ENCODE data around the gene TES.
A peak's percentile ranks its signal among the peaks of the same experiment; 100 is the strongest.

The TES gene

DNA sequence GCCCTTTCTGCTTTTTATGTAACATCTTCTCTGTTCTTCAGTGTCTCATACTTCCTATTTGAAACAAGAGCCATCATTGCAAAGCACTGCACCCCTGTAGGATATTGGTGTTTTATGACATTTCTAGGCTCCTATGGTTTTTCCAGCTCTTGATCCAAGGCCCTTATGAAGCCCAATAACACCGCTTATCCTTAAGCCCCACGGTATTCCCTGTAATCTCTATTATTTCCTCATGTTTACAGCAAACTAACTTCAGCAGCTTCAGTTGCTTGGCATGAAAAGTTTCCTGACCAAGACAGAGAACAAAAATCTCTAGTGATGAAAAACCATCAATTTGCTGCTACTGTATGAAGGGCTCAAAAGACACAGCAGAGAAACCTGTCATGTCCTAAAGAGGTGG is 34.1 kb upstream of the TES start:
- no peaks in the 10 kb centered on the region for H3K9me3 Mint-ChIP-seq
- ATAC-seq (ENCODE audit: low read depth) (no peak), DNase-seq (ENCODE audit: low spot score in 2 of 2) (no peak)
- H3K4me1 Mint-ChIP-seq, result no peaks in the 10 kb centered on the region
- H3K27ac Mint-ChIP-seq, result no peak overlapping the region
- H3K4me3 Mint-ChIP-seq, result no peak overlapping the region
- H3K36me3 Mint-ChIP-seq, result peaks cover 2% of the 10 kb centered on the region
- H3K27me3 Mint-ChIP-seq, result no peaks in the 10 kb centered on the region

- Mint-ChIP-seq H3K4me1 (no peaks in the 10 kb centered on the region), H3K4me3 (no peak overlapping the region), H3K27ac (no peak overlapping the region), H3K9me3 (no peaks in the 10 kb centered on the region), H3K36me3 (peaks cover 2% of the 10 kb centered on the region), H3K27me3 (no peaks in the 10 kb centered on the region)
- DNase-seq (ENCODE audit: low spot score in 2 of 2), result no peak
- no peak for ATAC-seq (ENCODE audit: low read depth)
These were observed 33.3 kb upstream of the TES start for GRCh38 chr7:116177009-116177408.

DNA sequence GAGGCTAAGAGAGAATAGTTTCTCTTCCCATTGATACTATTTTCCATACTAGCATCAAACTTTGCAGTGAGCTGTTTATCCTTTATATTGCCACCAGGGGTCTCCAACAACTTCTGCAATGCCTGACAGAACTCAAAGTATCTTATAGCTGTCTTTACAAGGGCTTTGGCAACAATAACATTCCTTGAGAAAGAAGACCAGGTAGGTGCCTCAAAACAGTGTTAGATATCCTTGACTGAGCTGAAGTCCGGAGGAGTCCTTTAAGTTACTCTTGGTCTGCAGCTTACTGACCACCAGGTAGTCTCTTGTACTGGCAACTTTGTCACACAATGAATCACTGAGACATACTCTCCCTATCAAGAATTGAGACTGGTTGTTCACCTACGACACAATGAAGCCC is 30.0 kb upstream of the TES start:
- Mint-ChIP-seq H3K4me3 (no peak overlapping the region), H3K27me3 (no peaks in the 10 kb centered on the region), H3K27ac (no peak overlapping the region), H3K9me3 (no peaks in the 10 kb centered on the region), H3K36me3 (peaks cover under 1% of the 10 kb centered on the region), H3K4me1 (no peaks in the 10 kb centered on the region)
- peak in 1 of 2 donors; percentile 46 for DNase-seq (ENCODE audit: low spot score in 2 of 2)
- ATAC-seq (ENCODE audit: low read depth), result peak; percentile 79

DNA sequence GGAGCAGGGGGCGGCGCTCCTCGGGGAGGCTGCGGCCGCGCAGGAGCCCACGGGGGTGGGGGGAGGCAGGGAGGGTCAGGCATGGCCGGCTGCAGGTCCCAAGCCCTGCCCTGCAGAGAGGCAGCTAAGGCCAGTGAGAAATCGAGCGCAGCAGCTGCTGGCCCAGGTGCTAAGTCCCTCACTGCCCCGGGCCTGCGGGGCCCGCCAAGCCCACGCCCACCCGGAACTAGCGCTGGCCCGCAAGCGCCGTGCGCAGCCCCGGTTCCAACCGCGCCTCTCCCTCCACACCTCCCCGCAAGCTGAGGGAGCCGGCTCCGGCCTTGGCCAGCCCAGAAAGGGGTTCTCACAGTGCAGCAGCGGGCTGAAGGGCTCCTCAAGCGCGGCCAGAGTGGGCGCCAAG is 28.3 kb upstream of the TES start:
- Mint-ChIP-seq H3K4me3 (no peak overlapping the region), H3K36me3 (no peaks in the 10 kb centered on the region)

GRCh38 chr7:116185450-116185849 is 24.9 kb upstream of the TES start:
- H3K9me3 Mint-ChIP-seq, result peaks cover 4% of the 10 kb centered on the region
- ATAC-seq (ENCODE audit: low read depth) (no peak), DNase-seq (ENCODE audit: low spot score in 2 of 2) (no peak)
- H3K36me3 Mint-ChIP-seq, result peaks cover 7% of the 10 kb centered on the region
- H3K4me3 Mint-ChIP-seq, result no peak overlapping the region
- H3K27ac Mint-ChIP-seq, result no peak overlapping the region
- peaks cover 2% of the 10 kb centered on the region for H3K27me3 Mint-ChIP-seq
- H3K4me1 Mint-ChIP-seq, result no peaks in the 10 kb centered on the region

More for the DNA sequence above, 28.3 kb upstream of the TES start:
- ATAC-seq (ENCODE audit: low read depth) (no peak), DNase-seq (ENCODE audit: low spot score in 2 of 2) (no peak)
- H3K27me3 Mint-ChIP-seq, result peaks cover 2% of the 10 kb centered on the region
- no peaks in the 10 kb centered on the region for H3K4me1 Mint-ChIP-seq
- no peak overlapping the region for H3K27ac Mint-ChIP-seq
- no peaks in the 10 kb centered on the region for H3K9me3 Mint-ChIP-seq

DNA sequence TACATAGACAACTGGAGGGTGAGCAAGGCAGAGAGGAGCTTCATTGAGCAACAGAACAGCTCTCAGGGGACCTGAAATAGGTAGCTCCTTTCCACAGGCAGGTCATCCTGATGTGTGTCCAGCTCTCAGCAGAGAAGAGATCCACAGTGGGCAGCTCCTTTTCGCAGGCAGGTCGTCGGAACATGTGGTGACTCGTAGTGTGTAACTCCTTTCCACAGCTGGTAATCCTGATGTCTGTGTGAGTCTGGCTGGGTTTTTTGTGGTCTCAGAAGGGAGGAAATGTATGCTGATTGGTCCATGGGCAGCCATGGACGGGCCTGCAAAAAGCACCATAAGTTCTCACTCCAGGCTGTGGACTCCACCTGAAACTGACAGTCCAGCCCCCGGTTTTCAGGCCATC is 24.4 kb upstream of the TES start:
- ATAC-seq (ENCODE audit: low read depth) (no peak), DNase-seq (ENCODE audit: low spot score in 2 of 2) (no peak)
- Mint-ChIP-seq H3K27me3 (peaks cover 2% of the 10 kb centered on the region), H3K4me3 (no peak overlapping the region), H3K4me1 (no peaks in the 10 kb centered on the region), H3K27ac (no peak overlapping the region), H3K36me3 (peaks cover 7% of the 10 kb centered on the region), H3K9me3 (peaks cover 4% of the 10 kb centered on the region)

- Mint-ChIP-seq H3K27ac (no peak overlapping the region), H3K4me3 (no peak overlapping the region), H3K36me3 (peaks cover 7% of the 10 kb centered on the region), H3K4me1 (no peaks in the 10 kb centered on the region), H3K9me3 (peaks cover 4% of the 10 kb centered on the region), H3K27me3 (peaks cover 2% of the 10 kb centered on the region)
- ATAC-seq (ENCODE audit: low read depth), result no peak
- DNase-seq (ENCODE audit: low spot score in 2 of 2), result no peak
These were observed 22.9 kb upstream of the TES start for GRCh38 chr7:116187400-116187799.

GRCh38 chr7:116193329-116194087 is 16.8 kb upstream of the TES start:
- Mint-ChIP-seq H3K9me3 (no peaks in the 10 kb centered on the region), H3K4me3 (no peak overlapping the region), H3K27me3 (no peaks in the 10 kb centered on the region), H3K36me3 (no peaks in the 10 kb centered on the region), H3K4me1 (no peaks in the 10 kb centered on the region), H3K27ac (no peak overlapping the region)
- DNase-seq (ENCODE audit: low spot score in 2 of 2), result no peak
- ATAC-seq (ENCODE audit: low read depth), result no peak

DNA sequence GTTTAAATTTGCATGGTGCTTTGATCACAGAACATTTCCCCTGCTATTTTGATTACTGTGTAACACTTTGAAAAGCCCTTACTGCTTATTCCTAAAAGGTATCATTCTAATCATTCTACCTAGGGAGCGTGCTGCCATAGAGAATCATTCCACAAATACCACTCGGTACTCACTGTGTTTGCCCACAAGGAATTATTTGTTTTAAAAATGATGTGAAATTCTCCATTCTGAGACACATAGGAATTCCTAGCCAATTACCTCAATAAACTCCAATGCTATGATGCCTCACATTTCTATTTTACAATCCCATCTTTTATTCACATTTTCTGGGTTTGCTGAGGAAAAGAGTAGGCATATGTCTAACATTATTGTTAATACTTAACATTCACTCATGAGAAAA is 16.2 kb upstream of the TES start:
- Mint-ChIP-seq H3K4me3 (no peak overlapping the region), H3K4me1 (no peaks in the 10 kb centered on the region), H3K27me3 (no peaks in the 10 kb centered on the region), H3K9me3 (no peaks in the 10 kb centered on the region), H3K27ac (no peak overlapping the region), H3K36me3 (no peaks in the 10 kb centered on the region)
- DNase-seq (ENCODE audit: low spot score in 2 of 2), result no peak
- no peak for ATAC-seq (ENCODE audit: low read depth)

GRCh38 chr7:116195451-116195850 is 14.9 kb upstream of the TES start:
- no peaks in the 10 kb centered on the region for H3K36me3 Mint-ChIP-seq
- ATAC-seq (ENCODE audit: low read depth), result no peak
- no peaks in the 10 kb centered on the region for H3K9me3 Mint-ChIP-seq
- no peak overlapping the region for H3K4me3 Mint-ChIP-seq
- H3K4me1 Mint-ChIP-seq, result no peaks in the 10 kb centered on the region
- no peak overlapping the region for H3K27ac Mint-ChIP-seq
- DNase-seq (ENCODE audit: low spot score in 2 of 2), result no peak
- H3K27me3 Mint-ChIP-seq, result no peaks in the 10 kb centered on the region

DNA sequence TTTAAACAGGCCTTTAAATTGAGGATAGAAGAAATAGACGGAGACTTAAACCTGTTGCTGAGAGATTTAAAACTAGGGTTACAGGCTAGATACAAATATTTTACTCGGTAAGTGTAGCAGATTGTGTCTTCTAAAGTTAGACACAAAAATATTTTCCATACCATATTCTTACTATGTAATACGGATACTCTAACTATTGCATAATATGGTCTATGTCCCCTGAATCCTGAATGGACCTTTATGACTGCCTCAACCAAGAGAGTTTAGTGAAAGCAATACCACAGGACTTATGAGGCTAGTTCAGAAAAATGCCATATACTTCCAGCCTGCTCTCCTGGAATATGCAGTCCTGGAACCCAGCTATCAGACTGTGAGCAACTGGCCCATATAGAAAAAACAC is 13.4 kb upstream of the TES start:
- no peaks in the 10 kb centered on the region for H3K27me3 Mint-ChIP-seq
- ATAC-seq (ENCODE audit: low read depth) (no peak), DNase-seq (ENCODE audit: low spot score in 2 of 2) (no peak)
- no peaks in the 10 kb centered on the region for H3K9me3 Mint-ChIP-seq
- no peak overlapping the region for H3K4me3 Mint-ChIP-seq
- H3K27ac Mint-ChIP-seq, result no peak overlapping the region
- H3K4me1 Mint-ChIP-seq, result no peaks in the 10 kb centered on the region
- H3K36me3 Mint-ChIP-seq, result no peaks in the 10 kb centered on the region

GRCh38 chr7:116197360-116197759 is 13.0 kb upstream of the TES start:
- Mint-ChIP-seq H3K4me3 (no peak overlapping the region), H3K36me3 (no peaks in the 10 kb centered on the region), H3K27ac (no peak overlapping the region), H3K27me3 (no peaks in the 10 kb centered on the region), H3K4me1 (no peaks in the 10 kb centered on the region), H3K9me3 (no peaks in the 10 kb centered on the region)
- no peak for DNase-seq (ENCODE audit: low spot score in 2 of 2)
- ATAC-seq (ENCODE audit: low read depth), result no peak

DNA sequence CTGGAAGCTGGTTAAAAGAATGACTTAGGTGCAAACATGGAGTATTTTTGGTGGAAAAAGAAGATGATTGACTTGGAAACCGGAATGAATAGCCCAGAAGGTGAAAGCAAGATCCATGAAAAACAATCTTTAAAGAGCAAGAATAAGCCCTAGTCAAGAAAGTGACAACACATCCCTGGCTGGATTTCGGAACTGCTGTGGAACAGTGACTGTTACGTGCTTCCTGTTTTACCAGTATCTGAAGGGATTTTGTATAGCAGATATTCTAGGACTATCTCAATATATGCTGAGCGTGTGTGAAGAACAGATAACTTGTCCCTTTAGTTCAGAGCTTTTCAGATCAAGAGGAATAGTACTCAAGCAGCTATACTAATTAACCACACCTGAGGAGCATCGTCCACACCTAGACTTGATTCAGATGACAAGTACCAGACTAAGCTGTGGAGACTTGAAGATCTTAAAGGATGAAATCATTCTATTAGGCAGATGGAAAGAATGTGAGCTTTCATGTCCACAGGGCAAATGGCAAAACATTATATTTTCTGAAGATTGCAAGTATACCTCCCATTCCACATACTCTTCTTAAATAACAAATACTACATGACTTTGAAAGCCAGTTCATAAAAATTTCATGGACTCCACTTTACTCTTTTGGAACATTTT is 11.5 kb upstream of the TES start:
- no peaks in the 10 kb centered on the region for H3K4me1 Mint-ChIP-seq
- no peak for ATAC-seq (ENCODE audit: low read depth)
- H3K27me3 Mint-ChIP-seq, result no peaks in the 10 kb centered on the region
- no peak overlapping the region for H3K4me3 Mint-ChIP-seq
- no peaks in the 10 kb centered on the region for H3K9me3 Mint-ChIP-seq
- no peak for DNase-seq (ENCODE audit: low spot score in 2 of 2)
- H3K36me3 Mint-ChIP-seq, result no peaks in the 10 kb centered on the region
- H3K27ac Mint-ChIP-seq, result no peak overlapping the region

DNA sequence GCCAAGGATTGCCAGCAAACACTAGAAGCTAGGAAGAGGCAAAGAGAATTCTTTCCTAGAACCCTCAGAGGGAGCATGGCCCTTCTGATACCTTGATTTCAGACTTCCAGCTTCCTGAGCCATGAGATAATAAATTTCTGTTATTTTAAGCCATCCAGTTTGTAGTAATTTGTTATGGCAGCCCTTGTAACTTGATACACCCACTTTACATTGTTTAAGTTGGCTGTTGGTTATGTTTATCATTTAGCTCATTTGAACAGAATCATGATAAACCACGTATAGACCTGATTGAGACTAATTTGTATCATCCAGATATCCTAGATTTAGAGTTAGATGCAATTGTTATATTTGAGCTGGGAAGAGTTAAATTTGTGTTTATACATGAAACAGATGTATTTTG is 9.4 kb upstream of the TES start:
- Mint-ChIP-seq H3K27ac (no peak overlapping the region), H3K4me1 (no peaks in the 10 kb centered on the region), H3K9me3 (no peaks in the 10 kb centered on the region), H3K36me3 (no peaks in the 10 kb centered on the region), H3K27me3 (no peaks in the 10 kb centered on the region), H3K4me3 (no peak overlapping the region)
- ATAC-seq (ENCODE audit: low read depth) (no peak), DNase-seq (ENCODE audit: low spot score in 2 of 2) (no peak)

DNA sequence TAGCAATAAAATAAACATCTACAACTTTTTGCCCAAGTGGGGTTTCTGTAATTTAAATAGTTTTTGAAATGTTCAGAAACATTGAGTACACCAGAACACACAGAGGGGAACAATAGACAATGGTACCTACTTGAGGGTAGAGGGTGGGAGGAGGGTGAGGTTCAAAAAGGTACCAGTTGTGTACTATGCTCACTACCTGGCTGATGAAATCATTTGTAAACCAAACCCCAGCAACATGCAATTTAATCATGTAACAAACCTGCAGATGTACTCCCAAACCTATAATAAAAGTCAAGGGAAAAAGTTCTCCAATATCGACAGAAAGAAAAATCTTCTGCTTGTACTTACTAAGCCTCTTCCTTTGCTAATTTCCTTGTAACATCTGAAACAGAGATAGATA is 4.2 kb upstream of the TES start:
- H3K4me1 Mint-ChIP-seq, result no peaks in the 10 kb centered on the region
- DNase-seq (ENCODE audit: low spot score in 2 of 2), result no peak
- no peak for ATAC-seq (ENCODE audit: low read depth)
- no peaks in the 10 kb centered on the region for H3K9me3 Mint-ChIP-seq
- H3K27ac Mint-ChIP-seq, result no peak overlapping the region
- H3K4me3 Mint-ChIP-seq, result no peak overlapping the region
- no peaks in the 10 kb centered on the region for H3K27me3 Mint-ChIP-seq
- H3K36me3 Mint-ChIP-seq, result peaks cover 1% of the 10 kb centered on the region

Measured in memory B cell (primary cell).